PFSK-1 (cell line): ENCODE measurements around the gene NHLRC2.

Experiments used
- POLR2AphosphoS5 ChIP-seq: IDR thresholded peaks from 2 replicates; pipeline ENCODE4 v1.6.1; 2012; ENCODE audit warnings: low read depth, mild to moderate bottlenecking, control low read depth, low read length, moderate library complexity
- TAF1 ChIP-seq: IDR thresholded peaks from 2 replicates; pipeline ENCODE4 v1.6.1; 2012; ENCODE audit warnings: low read length, control low read depth, borderline replicate concordance; ENCODE audit not compliant: insufficient read depth
- TF ChIP-seq, protein P1 (sequence below), 2 experiments: IDR thresholded peaks; 2 replicates each; pipeline versions ENCODE4 v1.6.1 to v1.8.0; 2011 to 2012; ENCODE audit warnings: low read depth in 2 of 2, low read length in 2 of 2, control low read depth in 1 of 2, inconsistent platforms in 1 of 2, mild to moderate bottlenecking in 1 of 2, moderate library complexity in 1 of 2; ENCODE audit not compliant: insufficient read depth in 1 of 2

DNA sequence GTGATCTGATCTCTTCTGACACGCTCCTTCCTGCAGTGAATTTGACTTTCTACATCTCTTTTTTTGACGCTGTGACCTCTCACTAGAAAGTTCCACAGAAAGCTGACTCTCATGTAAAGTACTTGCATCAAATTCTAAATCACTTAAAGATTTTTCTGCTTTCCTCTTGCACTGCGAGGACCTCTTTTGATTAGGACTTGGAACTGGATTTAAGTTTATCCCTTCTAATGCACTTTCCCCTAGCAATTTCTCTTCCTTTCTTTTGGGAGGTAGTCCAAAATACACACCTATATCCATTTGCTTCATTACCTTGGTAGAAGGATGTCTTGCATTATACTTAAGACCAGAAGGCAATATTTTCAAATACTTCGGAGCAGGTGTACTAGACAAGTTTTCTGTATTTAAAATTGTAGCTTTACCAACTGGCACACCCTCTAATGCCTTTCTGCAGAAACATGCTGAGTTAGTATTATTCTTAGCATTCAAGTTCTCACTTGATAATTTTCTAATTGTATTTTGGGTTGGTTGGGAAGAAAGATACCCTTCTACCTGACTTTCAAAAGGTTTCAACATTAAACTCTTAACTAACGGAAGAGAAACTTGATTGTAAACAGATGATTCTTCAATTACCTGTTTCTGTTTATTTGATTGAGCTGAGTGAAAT, 5.2 kb upstream of the NHLRC2 start:
- TF ChIP-seq, protein P1, sequence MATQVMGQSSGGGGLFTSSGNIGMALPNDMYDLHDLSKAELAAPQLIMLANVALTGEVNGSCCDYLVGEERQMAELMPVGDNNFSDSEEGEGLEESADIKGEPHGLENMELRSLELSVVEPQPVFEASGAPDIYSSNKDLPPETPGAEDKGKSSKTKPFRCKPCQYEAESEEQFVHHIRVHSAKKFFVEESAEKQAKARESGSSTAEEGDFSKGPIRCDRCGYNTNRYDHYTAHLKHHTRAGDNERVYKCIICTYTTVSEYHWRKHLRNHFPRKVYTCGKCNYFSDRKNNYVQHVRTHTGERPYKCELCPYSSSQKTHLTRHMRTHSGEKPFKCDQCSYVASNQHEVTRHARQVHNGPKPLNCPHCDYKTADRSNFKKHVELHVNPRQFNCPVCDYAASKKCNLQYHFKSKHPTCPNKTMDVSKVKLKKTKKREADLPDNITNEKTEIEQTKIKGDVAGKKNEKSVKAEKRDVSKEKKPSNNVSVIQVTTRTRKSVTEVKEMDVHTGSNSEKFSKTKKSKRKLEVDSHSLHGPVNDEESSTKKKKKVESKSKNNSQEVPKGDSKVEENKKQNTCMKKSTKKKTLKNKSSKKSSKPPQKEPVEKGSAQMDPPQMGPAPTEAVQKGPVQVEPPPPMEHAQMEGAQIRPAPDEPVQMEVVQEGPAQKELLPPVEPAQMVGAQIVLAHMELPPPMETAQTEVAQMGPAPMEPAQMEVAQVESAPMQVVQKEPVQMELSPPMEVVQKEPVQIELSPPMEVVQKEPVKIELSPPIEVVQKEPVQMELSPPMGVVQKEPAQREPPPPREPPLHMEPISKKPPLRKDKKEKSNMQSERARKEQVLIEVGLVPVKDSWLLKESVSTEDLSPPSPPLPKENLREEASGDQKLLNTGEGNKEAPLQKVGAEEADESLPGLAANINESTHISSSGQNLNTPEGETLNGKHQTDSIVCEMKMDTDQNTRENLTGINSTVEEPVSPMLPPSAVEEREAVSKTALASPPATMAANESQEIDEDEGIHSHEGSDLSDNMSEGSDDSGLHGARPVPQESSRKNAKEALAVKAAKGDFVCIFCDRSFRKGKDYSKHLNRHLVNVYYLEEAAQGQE (IDR thresholded peaks at IDR 0.05; ENCODE audit: insufficient read depth in 1 of 2, low read depth in 2 of 2, low read length in 2 of 2): no peak
- TF ChIP-seq POLR2AphosphoS5 (no peak), TAF1 (no peak)
